Loucy (cell line): ENCODE results near the gene PNPLA4.

Source experiments
- H2AFZ ChIP-seq: fragments of 200-600 bp; sonication (generic); 2 replicates; pipeline ENCODE4 v1.6.0; 2016; ENCODE audit warnings: antibody characterized with exemption, mild to moderate bottlenecking, low read length, moderate library complexity
- H3F3A ChIP-seq: fragments of 200-600 bp; 2 replicates; pipeline ENCODE4 v1.6.0; 2016; ENCODE audit warnings: antibody characterized with exemption, low read depth, mild to moderate bottlenecking
- H3K27me3 ChIP-seq: fragments of 200-600 bp; sonication (generic); 2 replicates; pipeline ENCODE4 v1.6.1; 2014; ENCODE audit warnings: low read length, mild to moderate bottlenecking; ENCODE audit not compliant: insufficient read depth, poor library complexity, severe bottlenecking
- H3K36me3 ChIP-seq: fragments of 200-600 bp; sonication (generic); 2 replicates; pipeline ENCODE4 v1.6.1; 2016; ENCODE audit warnings: low read length; ENCODE audit not compliant: insufficient read depth
- H3K4me1 ChIP-seq: fragments of 200-600 bp; sonication (generic); 2 replicates; pipeline ENCODE4 v1.5.1; 2014; ENCODE audit warnings: low read length, mild to moderate bottlenecking; ENCODE audit not compliant: insufficient read depth, poor library complexity, severe bottlenecking
- H3K4me2 ChIP-seq: fragments of 200-600 bp; sonication (generic); 2 replicates; pipeline ENCODE4 v1.6.0; 2014; ENCODE audit warnings: antibody characterized with exemption, low read length, low read depth, mild to moderate bottlenecking; ENCODE audit not compliant: poor library complexity, severe bottlenecking
- H3K4me3 ChIP-seq: fragments of 200-600 bp; sonication (generic); 2 replicates; pipeline ENCODE4 v1.5.1; 2014; ENCODE audit warnings: low read length, mild to moderate bottlenecking, mixed read lengths; ENCODE audit not compliant: poor library complexity, severe bottlenecking
- H3K79me2 ChIP-seq: fragments of 200-600 bp; sonication (generic); 2 replicates; pipeline ENCODE4 v1.6.1; 2014; ENCODE audit warnings: low read length; ENCODE audit not compliant: insufficient read depth
- H3K9ac ChIP-seq: fragments of 200-600 bp; sonication (generic); 2 replicates; pipeline ENCODE4 v1.6.0; 2014; ENCODE audit warnings: mild to moderate bottlenecking, low read depth, low read length, moderate library complexity; ENCODE audit not compliant: poor library complexity, severe bottlenecking
- H3K9me2 ChIP-seq: fragments of 200-600 bp; sonication (generic); replicated peaks from 2 replicates; pipeline ENCODE4 v1.6.1; 2016; ENCODE audit warnings: low read depth, low read length, mixed read lengths
- H3K9me3 ChIP-seq: fragments of 200-600 bp; sonication (generic); 2 replicates; pipeline ENCODE4 v1.6.1; 2014; ENCODE audit warnings: mild to moderate bottlenecking, antibody characterized with exemption, low read length, low read depth; ENCODE audit not compliant: insufficient read depth
- H4K20me1 ChIP-seq: fragments of 200-600 bp; sonication (generic); 2 replicates; pipeline ENCODE4 v1.6.0; 2014; ENCODE audit warnings: antibody characterized with exemption, low read length, mild to moderate bottlenecking; ENCODE audit not compliant: insufficient read depth, poor library complexity, severe bottlenecking
- EZH2phosphoT487 ChIP-seq: fragments of 200-600 bp; IDR thresholded peaks from 2 replicates; pipeline ENCODE4 v1.6.1; 2018; ENCODE audit warnings: antibody characterized with exemption, mild to moderate bottlenecking, moderate library complexity, borderline replicate concordance
- TF ChIP-seq, protein P1 (sequence below): fragments of 200-600 bp; sonication (generic); conservative IDR thresholded peaks from 2 replicates; pipeline ENCODE4 v1.5.1; 2014; ENCODE audit warnings: mild to moderate bottlenecking, antibody characterized with exemption, low read length

The PNPLA4 gene

DNA sequence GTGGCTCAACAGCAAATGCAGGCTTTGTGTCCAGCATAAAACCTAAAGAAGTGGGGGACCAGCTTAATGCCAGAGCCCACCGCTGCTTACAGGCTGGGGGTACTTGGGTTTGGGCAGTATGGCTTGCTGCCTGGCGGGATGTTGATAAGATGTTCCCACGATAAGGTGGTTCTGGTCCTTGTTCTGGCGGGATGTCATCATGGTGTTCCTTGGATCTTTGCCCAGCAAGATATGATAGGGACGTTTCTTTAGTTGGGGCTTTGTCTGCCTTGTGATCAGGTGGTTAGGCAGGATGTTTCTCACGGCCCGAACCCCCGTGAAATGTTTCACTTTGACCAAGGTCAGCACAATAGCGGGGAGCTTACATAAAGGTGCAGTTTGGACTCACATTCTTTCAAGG lies 35.3 kb downstream of the PNPLA4 start:
- Histone ChIP-seq H3K9me2 (no peaks in the 10 kb centered on the region), H3K79me2 (no peaks in the 10 kb centered on the region), H4K20me1 (no peaks in the 10 kb centered on the region), H3K4me3 (no peak overlapping the region), H3K36me3 (no peaks in the 10 kb centered on the region), H3K4me1 (no peaks in the 10 kb centered on the region), H3K27me3 (no peaks in the 10 kb centered on the region), H2AFZ (no peak overlapping the region), H3F3A (no peaks in the 10 kb centered on the region), H3K9me3 (no peaks in the 10 kb centered on the region), H3K4me2 (no peak overlapping the region), H3K9ac (no peak overlapping the region)
- TF ChIP-seq, protein P1, sequence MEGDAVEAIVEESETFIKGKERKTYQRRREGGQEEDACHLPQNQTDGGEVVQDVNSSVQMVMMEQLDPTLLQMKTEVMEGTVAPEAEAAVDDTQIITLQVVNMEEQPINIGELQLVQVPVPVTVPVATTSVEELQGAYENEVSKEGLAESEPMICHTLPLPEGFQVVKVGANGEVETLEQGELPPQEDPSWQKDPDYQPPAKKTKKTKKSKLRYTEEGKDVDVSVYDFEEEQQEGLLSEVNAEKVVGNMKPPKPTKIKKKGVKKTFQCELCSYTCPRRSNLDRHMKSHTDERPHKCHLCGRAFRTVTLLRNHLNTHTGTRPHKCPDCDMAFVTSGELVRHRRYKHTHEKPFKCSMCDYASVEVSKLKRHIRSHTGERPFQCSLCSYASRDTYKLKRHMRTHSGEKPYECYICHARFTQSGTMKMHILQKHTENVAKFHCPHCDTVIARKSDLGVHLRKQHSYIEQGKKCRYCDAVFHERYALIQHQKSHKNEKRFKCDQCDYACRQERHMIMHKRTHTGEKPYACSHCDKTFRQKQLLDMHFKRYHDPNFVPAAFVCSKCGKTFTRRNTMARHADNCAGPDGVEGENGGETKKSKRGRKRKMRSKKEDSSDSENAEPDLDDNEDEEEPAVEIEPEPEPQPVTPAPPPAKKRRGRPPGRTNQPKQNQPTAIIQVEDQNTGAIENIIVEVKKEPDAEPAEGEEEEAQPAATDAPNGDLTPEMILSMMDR, result no peak
- no peak for TF ChIP-seq EZH2phosphoT487

DNA sequence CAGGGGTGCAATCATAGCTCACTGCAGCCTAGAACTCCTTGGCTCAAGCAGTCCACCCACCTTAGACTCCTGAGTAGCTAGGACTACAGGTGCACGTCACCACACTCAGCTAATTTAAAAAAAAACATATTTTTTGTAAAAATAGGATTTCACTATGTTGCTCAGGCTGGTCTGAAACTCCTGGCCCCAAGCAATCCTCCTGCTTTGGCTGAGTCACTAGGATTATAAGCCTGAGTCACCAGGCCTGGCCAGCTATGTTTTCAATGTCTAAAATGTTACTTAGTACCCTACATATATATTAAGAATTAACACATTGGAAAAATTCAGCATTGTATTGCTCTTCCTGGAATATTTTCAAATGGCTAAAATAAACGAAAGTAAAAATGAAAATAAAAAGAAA lies 37.5 kb downstream of the PNPLA4 start:
- no peak overlapping the region for H3K4me3 ChIP-seq
- no peaks in the 10 kb centered on the region for H3F3A ChIP-seq
- no peaks in the 10 kb centered on the region for H3K4me1 ChIP-seq
- H3K27me3 ChIP-seq, result no peaks in the 10 kb centered on the region
- no peaks in the 10 kb centered on the region for H3K79me2 ChIP-seq
- H3K9me3 ChIP-seq, result no peaks in the 10 kb centered on the region
- H2AFZ ChIP-seq, result no peak overlapping the region
- H4K20me1 ChIP-seq, result no peaks in the 10 kb centered on the region
- no peaks in the 10 kb centered on the region for H3K9me2 ChIP-seq
- no peaks in the 10 kb centered on the region for H3K36me3 ChIP-seq
- H3K9ac ChIP-seq, result no peak overlapping the region
- no peak overlapping the region for H3K4me2 ChIP-seq
- TF ChIP-seq, protein P1, result no peak

DNA sequence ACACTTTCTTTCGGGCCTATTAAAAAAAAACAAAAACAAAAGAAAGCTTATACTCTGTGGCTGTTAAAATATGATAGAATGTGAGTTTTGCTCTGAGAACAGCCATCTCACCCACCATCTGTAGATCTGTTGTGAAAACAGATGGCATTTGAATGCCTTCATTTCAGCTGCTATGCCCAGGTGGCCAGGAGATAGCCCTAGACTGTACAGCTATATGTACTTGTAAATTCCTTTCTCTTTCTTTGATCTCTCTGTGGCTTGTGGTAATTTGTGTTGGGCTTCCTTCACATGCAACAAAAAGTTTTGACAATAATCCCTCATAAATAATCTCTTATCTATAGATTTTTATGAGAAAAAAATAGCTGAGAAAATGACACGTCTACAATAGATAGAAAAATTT lies 38.1 kb downstream of the PNPLA4 start:
- Histone ChIP-seq H2AFZ (no peak overlapping the region), H3K9ac (no peak overlapping the region), H3K4me3 (no peak overlapping the region), H3K4me2 (no peak overlapping the region), H3K9me3 (no peaks in the 10 kb centered on the region), H3K79me2 (no peaks in the 10 kb centered on the region), H3K36me3 (no peaks in the 10 kb centered on the region), H3K4me1 (no peaks in the 10 kb centered on the region), H3K9me2 (no peaks in the 10 kb centered on the region), H3K27me3 (no peaks in the 10 kb centered on the region), H3F3A (no peaks in the 10 kb centered on the region), H4K20me1 (no peaks in the 10 kb centered on the region)
- TF ChIP-seq, protein P1, result no peak
- TF ChIP-seq EZH2phosphoT487, result no peak
